HCT116 (cell line): ENCODE data around the gene CALCOCO1. TPM values are rescaled to one million over a fixed set of nuclear protein-coding genes. Genes with fewer than 3 reads are reported as not detected.

Experiments used
- ATAC-seq: fragments of 200-7000 bp; cut with Tn5 transposase; 2 replicates; pipeline ENCODE4 v1.9.1; 2020; ENCODE audit warnings: mild to moderate bottlenecking, moderate library complexity
- BruUV-seq: library from RNA; stranded (reverse); fragments of 400-500 nt; replicated peaks from 2 replicates; lab custom pipeline; 2021; lab: Mats Ljungman, UMichigan
- CTCF ChIA-PET: fragments of 300-600 bp; sonication (Branson Sonifier 250); formaldehyde crosslinking; loops from one replicate; lab custom pipeline; 2021; ENCODE audit warnings: antibody characterized with exemption; lab: Charles Lee
- POLR2A ChIA-PET: fragments of 300-600, 350-600 bp; sonication (Branson Sonifier 250); formaldehyde crosslinking; loops from one replicate; lab custom pipeline; 2021; ENCODE audit warnings: antibody characterized with exemption; lab: Charles Lee
- RAD21 ChIA-PET, 2 experiments: fragments of 300-600 bp; sonication (Branson Sonifier 250); formaldehyde crosslinking; loops; one replicate each; lab custom pipeline; 2023; ENCODE audit warnings: low total read pairs in 2 of 2; ENCODE audit not compliant: uncharacterized antibody in 2 of 2, unreplicated experiment in 2 of 2, low non-redundant PET in 1 of 2; lab: Charles Lee
- DNase-seq: peaks from one replicate; pipeline ENCODE4 v3.0.0-alpha.2; 2010; ENCODE audit warnings: low read depth, low spot score
- H2AFZ ChIP-seq: fragments of 200-600 bp; shearing (Covaris generic), sonication (generic); 2 replicates; pipeline ENCODE4 v1.6.1; 2017; ENCODE audit warnings: low read depth, mixed run types, mixed read lengths, antibody characterized with exemption, low read length; ENCODE audit not compliant: poor library complexity, severe bottlenecking
- H3K27ac ChIP-seq: 2 replicates; pipeline ENCODE4 v1.5.1; 2012; ENCODE audit warnings: low read depth, low read length
- H3K27me3 ChIP-seq: fragments of 200-600 bp; sonication (generic); 2 replicates; pipeline ENCODE4 v1.6.1; 2016; ENCODE audit warnings: mixed run types, low read length, mixed read lengths; ENCODE audit not compliant: insufficient read depth
- H3K36me3 ChIP-seq, 2 experiments: fragments of 200-500 bp in 1 of 2; fragments of 200-600 bp in 1 of 2; sonication (Bioruptor generic) in 1 of 2; sonication (generic) in 1 of 2; 2 replicates each; pipeline versions ENCODE4 v1.5.1 to v1.6.1; 2014 to 2016; ENCODE audit warnings: low read length in 2 of 2, inconsistent platforms in 1 of 2, mixed read lengths in 1 of 2, mixed run types in 1 of 2; ENCODE audit not compliant: insufficient read depth in 2 of 2, control insufficient read depth in 1 of 2
- H3K4me1 ChIP-seq, 2 experiments: fragments of 200-600 bp in 1 of 2; sonication (generic) in 1 of 2; 2 replicates each; pipeline versions ENCODE4 v1.5.1 to v1.6.1; 2012 to 2017; ENCODE audit warnings: low read length in 2 of 2, inconsistent platforms in 1 of 2, mild to moderate bottlenecking in 1 of 2, mixed read lengths in 1 of 2, mixed run types in 1 of 2, moderate library complexity in 1 of 2; ENCODE audit not compliant: insufficient read depth in 2 of 2, control insufficient read depth in 1 of 2
- H3K4me2 ChIP-seq: fragments of 200-600 bp; sonication (generic); 2 replicates; pipeline ENCODE4 v1.6.1; 2017; ENCODE audit warnings: mixed run types, low read length, mixed read lengths
- H3K4me3 ChIP-seq, 2 experiments: fragments of 200-600 bp in 1 of 2; sonication (generic) in 1 of 2; replicated peaks in 1 of 2; 2 replicates each; pipeline ENCODE4 v1.5.1; 2011 to 2016; ENCODE audit warnings: low read length in 2 of 2, control low read depth in 1 of 2, low read depth in 1 of 2, mild to moderate bottlenecking in 1 of 2, mixed read lengths in 1 of 2, mixed run types in 1 of 2
- H3K79me2 ChIP-seq: fragments of 200-600 bp; sonication (generic); 2 replicates; pipeline ENCODE4 v1.6.1; 2017; ENCODE audit warnings: mild to moderate bottlenecking, mixed run types, low read length, moderate library complexity, mixed read lengths; ENCODE audit not compliant: insufficient read depth
- H3K9ac ChIP-seq: fragments of 200-600 bp; sonication (generic); 2 replicates; pipeline ENCODE4 v1.6.1; 2016; ENCODE audit warnings: low read length, mixed read lengths
- H3K9me2 ChIP-seq: fragments of 200-600 bp; sonication (generic), shearing (Covaris generic); 2 replicates; pipeline ENCODE4 v1.6.1; 2017; ENCODE audit warnings: mixed run types, mild to moderate bottlenecking, moderate library complexity; ENCODE audit not compliant: insufficient read depth
- H3K9me3 ChIP-seq, 2 experiments: fragments of 200-500 bp in 1 of 2; fragments of 200-600 bp in 1 of 2; sonication (Bioruptor generic) in 1 of 2; sonication (generic) in 1 of 2; 2 replicates each; pipeline ENCODE4 v1.6.1; 2014 to 2017; ENCODE audit warnings: low read length in 2 of 2, mixed read lengths in 2 of 2, inconsistent platforms in 1 of 2, low read depth in 1 of 2, mild to moderate bottlenecking in 1 of 2, mixed run types in 1 of 2, moderate library complexity in 1 of 2; ENCODE audit not compliant: control insufficient read depth in 1 of 2, insufficient read depth in 1 of 2
- H4K20me1 ChIP-seq: fragments of 200-600 bp; sonication (generic), shearing (Covaris generic); 2 replicates; pipeline ENCODE4 v1.6.1; 2017; ENCODE audit warnings: mixed run types, mild to moderate bottlenecking, moderate library complexity; ENCODE audit not compliant: insufficient read depth
- ATF3 ChIP-seq: IDR thresholded peaks from 2 replicates; pipeline ENCODE4 v1.6.1; 2012
- CBX3 ChIP-seq: IDR thresholded peaks from 2 replicates; pipeline ENCODE4 v1.6.1; 2012; ENCODE audit warnings: low read depth
- CEBPB ChIP-seq: IDR thresholded peaks from 2 replicates; pipeline ENCODE4 v1.6.1; 2012; ENCODE audit warnings: low read depth
- CTCF ChIP-seq, 3 experiments: fragments of 200-600 bp in 1 of 3; sonication (generic) in 1 of 3; IDR thresholded peaks in 2 of 3; conservative IDR thresholded peaks in 1 of 3; 2 replicates each; pipeline ENCODE4 v1.5.1; 2012 to 2017; ENCODE audit warnings: low read depth in 2 of 3, low read length in 2 of 3, antibody characterized with exemption in 1 of 3, borderline replicate concordance in 1 of 3, control low read depth in 1 of 3, mild to moderate bottlenecking in 1 of 3, mixed read lengths in 1 of 3, mixed run types in 1 of 3, moderate library complexity in 1 of 3; ENCODE audit not compliant: insufficient read depth in 1 of 3
- EZH2 ChIP-seq: fragments of 200-600 bp; sonication (generic); IDR thresholded peaks from 2 replicates; pipeline ENCODE4 v1.6.1; 2017; ENCODE audit warnings: antibody characterized with exemption, mixed run types
- REST ChIP-seq: IDR thresholded peaks from 2 replicates; pipeline ENCODE4 v1.6.1; 2012; ENCODE audit warnings: low read depth
- SIN3A ChIP-seq: IDR thresholded peaks from 2 replicates; pipeline ENCODE4 v1.6.1; 2012; ENCODE audit warnings: low read depth
- SRF ChIP-seq: IDR thresholded peaks from 2 replicates; pipeline ENCODE4 v1.6.1; 2012; ENCODE audit warnings: low read depth
- TCF7L2 ChIP-seq: IDR thresholded peaks from 2 replicates; pipeline ENCODE4 v1.7.0; 2011; ENCODE audit warnings: borderline replicate concordance, inconsistent platforms; ENCODE audit not compliant: insufficient read depth, insufficient read length; ENCODE audit errors: extremely low read depth
- YY1 ChIP-seq: IDR thresholded peaks from 2 replicates; pipeline ENCODE4 v1.6.1; 2011; ENCODE audit warnings: low read length, low read depth, moderate library complexity, mild to moderate bottlenecking; ENCODE audit not compliant: insufficient replicate concordance; ENCODE audit errors: extremely low read depth
- ZFX ChIP-seq: fragments of 450-650 bp; IDR thresholded peaks from 2 replicates; pipeline ENCODE4 v1.6.1; 2017
- intact Hi-C: fragments of 100-400 bp; cut with micrococcal nuclease; formaldehyde crosslinking; loops from 2 replicates; pipeline ENCODE4 v1.10.0; 2022
- total RNA-seq: library from RNA; stranded (reverse); gene quantifications from one replicate; pipeline ENCODE4 v1.2.1, GENCODE V29; 2021; ENCODE audit not compliant: unreplicated experiment

Gene CALCOCO1
- total RNA-seq, 1 experiment from 2014 or later = 42.6 TPM

- Histone ChIP-seq H2AFZ (no peak overlapping the region), H3K27me3 (no peaks in the 10 kb centered on the region), H3K79me2 (no peaks in the 10 kb centered on the region), H3K27ac (no peak overlapping the region), H3K4me2 (no peak overlapping the region)
- ChIA-PET POLR2A (no interaction called here), CTCF (interaction anchor here (1.2 kb wide), 1 partner anchor 21 kb away, joined by 4 read pairs; no protein-coding TSS in a partner anchor)
- TF ChIP-seq CTCF (IDR thresholded peaks at IDR 0.05 in 2 of 3, conservative IDR thresholded peaks at IDR 0.05 in 1 of 3; ENCODE audit: borderline replicate concordance in 1 of 3, insufficient read depth in 1 of 3, low read depth in 2 of 3, low read length in 2 of 3) (no peak), ZFX (no peak), CEBPB (no peak), CBX3 (no peak), SRF (no peak), YY1 (no peak), EZH2 (no peak), SIN3A (no peak), TCF7L2 (no peak), REST (no peak), ATF3 (no peak)
- TF ChIP-seq, all 23 proteins: peak for 0
- no TSS peak for BruUV-seq
- Histone ChIP-seq H3K9ac (no peak overlapping the region), H3K9me3 (no peaks in the 10 kb centered on the region), H3K9me2 (no peaks in the 10 kb centered on the region), H4K20me1 (no peaks in the 10 kb centered on the region), H3K4me1 (peaks cover 10 to 19% of the 10 kb centered on the region in 2 experiments), H3K4me3 (no peak overlapping the region), H3K36me3 (no peaks in the 10 kb centered on the region; a peak in 1 of 4 replicates)
- RAD21 ChIA-PET = no interaction called here
- DNase-seq (no peak), ATAC-seq (no peak)
- intact Hi-C loops = no loop called here
Observed at GRCh38 chr12:53722450-53723041, 4.7 kb downstream of the CALCOCO1 start.
